GM18499 (cell line): ENCODE results near the gene CFAP73.
"Not testable (repeated sequence)": the region's sequence is repeated elsewhere in the genome, so short reads cannot be mapped to it uniquely, and the experiment has no call there.

Experiments used
- ATAC-seq: cut with Tn5 transposase; IDR thresholded peaks from one replicate; pipeline ENCODE4 v1.9.1; 2021; ENCODE audit warnings: moderate number of reproducible peaks; ENCODE audit not compliant: insufficient read depth, unreplicated experiment

CFAP73 gene

GRCh38 chr12:113149361-113150150, at the start of gene CFAP73:
Gene CFAP73, plus strand, starts transcription at chr12:113149724. Its CDS starts 134 bp downstream, at chr12:113149858.
- no peak for ATAC-seq

GRCh38 chr12:113099764-113100163, 49.8 kb upstream of the CFAP73 start:
- ATAC-seq: no peak

DNA sequence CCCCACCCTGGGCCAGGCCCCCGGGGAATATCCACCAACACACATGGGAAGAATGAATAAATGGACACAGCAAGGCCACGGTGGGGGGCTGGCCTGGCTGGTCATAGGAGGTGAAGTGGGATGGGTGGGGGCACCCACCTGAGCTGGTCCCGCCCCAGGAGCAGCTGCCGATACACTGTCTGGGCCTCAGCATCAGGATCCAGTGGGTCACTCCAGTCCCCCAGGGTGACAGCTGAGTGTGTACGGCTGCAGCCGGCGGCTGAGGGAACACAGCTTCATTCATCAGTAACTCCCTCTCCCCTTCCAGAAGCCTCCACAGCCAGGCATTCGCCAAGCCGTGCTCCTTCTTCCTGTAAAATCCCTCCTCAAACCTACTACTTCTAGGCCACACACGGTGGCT, 47.8 kb upstream of the CFAP73 start:
- ATAC-seq: no peak

- ATAC-seq: no peak
Measured at GRCh38 chr12:113102811-113103210, 46.7 kb upstream of the CFAP73 start.

- ATAC-seq: no peak
Measured at GRCh38 chr12:113103756-113104450, 45.6 kb upstream of the CFAP73 start.

DNA sequence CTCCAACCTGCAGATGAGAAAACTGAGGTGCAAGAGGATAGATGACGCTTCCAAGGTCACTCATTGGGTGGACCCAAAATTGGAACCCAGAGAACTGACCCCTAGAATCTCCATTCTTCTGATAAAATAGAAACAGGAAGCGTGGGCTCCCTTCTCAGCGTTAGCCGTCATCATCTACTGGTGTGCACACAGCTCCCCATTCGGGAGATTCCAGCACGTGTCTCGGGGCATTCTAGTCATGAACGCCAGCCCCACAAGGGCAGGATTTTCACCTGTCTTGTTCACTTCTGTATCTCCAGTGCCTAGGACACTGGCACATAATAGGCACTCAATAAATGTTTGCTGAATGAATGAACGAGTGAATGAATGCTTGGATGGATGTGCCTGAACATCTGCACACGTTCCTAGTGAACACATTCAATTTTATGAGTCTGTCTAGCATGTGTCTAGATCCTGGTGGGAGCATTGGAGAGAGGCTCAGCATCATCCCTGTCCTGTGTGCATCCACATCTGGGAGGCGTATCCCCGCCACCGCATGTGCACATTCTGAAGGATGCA, 44.5 kb upstream of the CFAP73 start:
- ATAC-seq: no peak

DNA sequence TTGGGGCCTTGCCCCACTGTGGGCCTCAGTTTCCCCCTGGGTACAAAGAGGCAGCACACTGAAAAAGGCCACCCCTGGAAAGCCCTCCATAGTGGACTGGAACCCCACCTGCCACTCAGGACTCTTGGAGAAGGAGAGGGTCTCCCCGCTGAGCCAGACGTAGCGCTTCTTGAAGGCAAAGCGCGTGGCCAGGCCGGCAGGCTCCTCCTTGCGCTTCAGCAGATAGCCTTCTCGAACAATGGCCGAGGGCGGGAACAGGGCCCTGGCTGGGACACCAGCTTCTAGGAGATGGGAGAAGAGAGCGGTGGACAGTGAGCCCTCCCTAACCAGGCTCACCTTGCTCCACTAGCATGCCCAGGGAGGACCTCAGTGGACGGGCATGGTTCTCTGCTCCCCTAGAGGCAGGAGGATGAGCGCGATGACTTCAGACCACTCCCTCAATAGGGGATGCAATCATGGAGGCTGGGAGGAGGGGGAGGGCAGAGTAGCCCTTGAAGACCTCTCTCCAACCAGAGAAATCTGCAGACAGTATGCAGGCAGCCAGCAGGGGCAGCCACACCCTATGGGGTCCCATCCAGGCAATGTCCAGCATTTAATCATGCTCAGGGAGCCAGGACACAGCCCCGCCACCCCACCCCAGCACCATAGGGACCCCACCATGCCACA, 43.8 kb upstream of the CFAP73 start:
- no peak for ATAC-seq

- ATAC-seq: no peak
Measured at GRCh38 chr12:113106361-113106760, 43.2 kb upstream of the CFAP73 start.

- no peak for ATAC-seq
Measured at GRCh38 chr12:113108308-113108707, 41.2 kb upstream of the CFAP73 start.

DNA sequence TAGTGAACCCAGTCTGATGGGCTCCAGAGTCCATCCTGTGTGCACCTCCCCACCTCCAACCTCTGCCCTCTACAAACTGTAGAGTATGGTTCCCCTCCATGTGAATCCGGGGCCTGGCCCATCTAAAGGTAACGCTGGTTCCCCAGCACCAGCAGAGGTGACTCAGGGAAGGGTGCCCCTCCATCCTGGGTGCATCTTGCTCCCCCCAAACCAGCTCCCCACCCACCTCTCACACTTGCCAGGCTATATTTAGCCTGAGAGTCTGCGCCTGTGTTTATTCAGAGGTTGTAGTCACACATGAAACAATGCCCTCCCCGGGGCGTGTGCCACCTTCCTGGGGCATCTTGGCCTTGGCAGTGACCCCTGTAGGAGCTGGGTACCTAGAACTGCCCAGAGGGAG, 40.2 kb upstream of the CFAP73 start:
- ATAC-seq: no peak

GRCh38 chr12:113109872-113110599, 39.5 kb upstream of the CFAP73 start:
- no peak for ATAC-seq

DNA sequence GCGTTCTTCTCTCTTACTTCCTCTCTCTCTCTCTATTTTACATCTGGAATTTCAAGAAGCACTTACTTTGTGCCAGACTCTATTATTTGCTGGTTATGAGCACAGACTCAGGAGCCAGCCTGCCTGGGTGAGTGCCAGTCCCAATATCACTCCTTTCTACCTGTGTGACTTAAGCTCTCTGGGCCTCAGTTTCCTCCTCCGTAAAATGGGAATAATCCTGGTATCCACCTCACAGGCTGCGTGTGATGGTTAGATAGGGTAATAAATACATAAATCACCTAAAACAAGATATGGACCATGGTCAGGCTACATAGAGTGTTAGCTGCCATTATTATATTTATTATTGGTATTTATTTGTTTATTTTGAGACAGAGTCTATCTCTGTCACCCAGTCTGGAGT, 38.3 kb upstream of the CFAP73 start:
- no peak for ATAC-seq

DNA sequence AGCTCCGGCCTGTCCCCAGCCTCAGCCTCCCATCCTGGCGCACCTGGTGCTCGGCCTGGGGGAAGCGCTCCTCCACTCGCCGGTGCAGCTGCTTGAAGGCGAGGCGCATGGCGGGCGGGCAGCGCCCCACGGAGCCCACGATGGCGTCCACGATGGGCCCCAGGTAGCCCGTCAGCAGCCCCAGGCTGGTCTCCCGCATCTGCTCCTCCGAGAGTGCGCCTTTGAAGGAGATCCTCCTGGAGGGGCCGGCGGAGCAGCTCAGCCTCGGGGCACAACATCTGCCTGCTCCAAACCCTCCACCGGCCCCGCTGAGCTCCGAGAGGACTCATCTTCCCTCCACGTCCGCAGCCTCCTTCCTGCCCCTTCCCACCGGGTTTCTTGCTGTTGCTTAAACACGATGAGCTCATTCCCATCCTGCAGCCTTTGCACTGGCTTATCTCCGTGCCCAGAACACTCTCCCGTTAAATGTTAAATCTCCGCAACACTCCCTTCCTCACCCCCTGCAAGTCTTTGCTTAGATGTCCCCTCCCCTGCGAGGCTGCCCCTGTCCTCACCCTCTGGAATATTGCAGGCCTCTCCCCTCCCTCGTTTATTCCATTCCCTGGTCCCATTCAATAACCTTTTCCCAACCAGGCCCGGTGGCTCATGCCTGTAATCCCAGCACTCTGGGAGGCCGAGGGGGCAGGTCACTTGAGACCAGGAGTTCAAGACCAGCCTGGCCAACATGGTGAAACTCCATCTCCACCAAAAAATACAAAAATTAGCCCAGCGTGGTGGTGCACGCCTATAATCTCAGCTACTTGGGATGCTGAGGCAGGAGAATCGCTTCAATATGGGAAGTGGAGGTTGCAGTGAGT, 37.3 kb upstream of the CFAP73 start:
- ATAC-seq: no peak

- ATAC-seq: no peak
Measured at GRCh38 chr12:113113397-113113796, 36.1 kb upstream of the CFAP73 start.

- no peak for ATAC-seq
Measured at GRCh38 chr12:113114447-113115178, 34.9 kb upstream of the CFAP73 start.

DNA sequence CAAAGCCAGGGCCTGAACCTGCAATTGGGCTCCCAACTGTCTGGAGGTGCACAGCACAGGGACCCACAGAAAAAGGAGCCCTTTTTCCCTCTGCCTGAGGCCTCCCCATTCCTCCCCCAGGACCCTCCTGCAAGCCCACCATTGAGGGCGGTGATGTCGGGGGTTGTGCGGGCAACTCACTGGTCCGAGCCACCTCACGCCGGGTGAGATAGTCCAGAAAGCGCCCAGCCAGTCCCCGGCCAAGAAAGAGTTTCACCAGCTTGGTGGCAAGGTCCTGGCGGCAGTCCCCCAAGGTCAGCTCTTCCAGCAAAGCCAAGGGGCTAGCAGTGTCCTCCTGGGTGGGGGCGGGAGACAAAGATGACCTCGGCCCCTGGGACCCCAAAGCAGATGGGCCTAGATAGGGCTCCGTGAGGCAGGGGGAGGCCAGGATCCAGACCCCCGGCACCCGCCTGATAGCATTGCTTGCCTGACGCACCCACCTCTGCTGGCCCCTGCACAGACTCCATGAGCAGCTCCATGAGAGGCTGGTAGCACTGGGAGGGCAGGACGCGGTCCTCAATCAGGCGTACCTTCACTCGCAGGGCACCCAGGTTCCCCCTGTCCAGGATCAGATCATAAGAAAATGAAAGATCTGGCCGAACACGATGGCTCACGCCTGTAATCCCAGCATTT, 33.9 kb upstream of the CFAP73 start:
- ATAC-seq: no peak

GRCh38 chr12:113116875-113117274, 32.6 kb upstream of the CFAP73 start:
- no peak for ATAC-seq

DNA sequence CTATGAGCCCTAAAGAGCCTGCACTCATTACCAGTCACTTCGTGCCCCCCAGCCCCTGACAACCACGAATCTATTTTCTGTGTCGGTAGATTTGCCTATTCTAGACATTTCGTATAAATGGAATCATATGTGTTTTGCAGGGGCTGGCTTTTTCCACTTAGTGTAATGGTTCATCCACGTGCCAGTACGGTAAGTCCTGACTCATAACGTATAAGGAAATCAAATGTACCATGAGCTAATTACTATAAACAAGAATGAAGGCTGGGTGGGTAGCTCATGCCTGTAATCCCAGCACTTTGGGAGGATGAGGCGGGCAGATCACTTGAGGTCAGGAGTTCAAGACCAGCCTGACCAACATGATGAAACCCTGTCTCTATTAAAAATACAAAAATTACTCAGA, 31.8 kb upstream of the CFAP73 start:
- ATAC-seq: not testable (repeated sequence)
